GM21737 (cell line): Measurements from ENCODE around the gene EFHD2.
"Not testable (repeated sequence)": the region's sequence is repeated elsewhere in the genome, so short reads cannot be mapped to it uniquely, and the experiment has no call there.

Experiments used
- ATAC-seq: cut with Tn5 transposase; IDR thresholded peaks from one replicate; pipeline ENCODE4 v1.9.1; 2021; ENCODE audit warnings: mild to moderate bottlenecking, moderate library complexity; ENCODE audit not compliant: unreplicated experiment

The EFHD2 gene

DNA sequence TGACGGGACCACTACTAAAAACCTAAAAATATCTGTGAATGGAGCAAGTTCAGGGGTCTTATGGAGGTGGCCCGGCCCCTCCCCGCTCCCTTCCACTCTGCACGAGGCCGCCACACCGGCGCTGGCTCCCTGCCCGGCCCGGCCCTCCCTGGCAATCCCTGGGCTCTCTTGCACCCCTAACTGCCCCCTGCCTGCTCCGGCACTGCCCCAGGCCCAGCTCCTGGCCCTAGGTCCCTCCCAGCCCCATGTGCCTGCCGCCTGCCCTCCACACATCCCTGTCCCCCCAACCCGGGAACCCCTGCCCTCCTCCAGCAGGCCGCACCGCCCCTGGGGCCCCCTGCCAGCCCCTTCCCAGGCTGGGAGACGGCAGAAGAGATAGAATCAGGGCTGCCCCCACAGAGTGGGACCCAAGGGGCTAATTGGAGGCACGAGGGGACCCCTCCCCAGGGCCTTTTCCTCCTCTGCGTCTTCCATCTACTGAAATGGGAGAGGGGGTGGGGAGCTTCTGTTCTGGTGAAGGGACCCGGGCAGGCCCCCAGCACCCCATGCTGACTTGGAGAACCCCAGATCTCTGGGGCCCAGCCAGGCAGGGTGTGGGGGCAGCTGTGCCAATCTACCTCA, 19.2 kb downstream of the EFHD2 start:
- no peak for ATAC-seq

- ATAC-seq: no peak
These were observed 20.0 kb downstream of the EFHD2 start for GRCh38 chr1:15429701-15430149.

GRCh38 chr1:15430787-15431570, 21.3 kb downstream of the EFHD2 start:
- no peak for ATAC-seq

- ATAC-seq: no peak
These were observed 21.9 kb downstream of the EFHD2 start for GRCh38 chr1:15431571-15431948.

- no peak for ATAC-seq
These were observed 22.6 kb downstream of the EFHD2 start for GRCh38 chr1:15432324-15432723.

DNA sequence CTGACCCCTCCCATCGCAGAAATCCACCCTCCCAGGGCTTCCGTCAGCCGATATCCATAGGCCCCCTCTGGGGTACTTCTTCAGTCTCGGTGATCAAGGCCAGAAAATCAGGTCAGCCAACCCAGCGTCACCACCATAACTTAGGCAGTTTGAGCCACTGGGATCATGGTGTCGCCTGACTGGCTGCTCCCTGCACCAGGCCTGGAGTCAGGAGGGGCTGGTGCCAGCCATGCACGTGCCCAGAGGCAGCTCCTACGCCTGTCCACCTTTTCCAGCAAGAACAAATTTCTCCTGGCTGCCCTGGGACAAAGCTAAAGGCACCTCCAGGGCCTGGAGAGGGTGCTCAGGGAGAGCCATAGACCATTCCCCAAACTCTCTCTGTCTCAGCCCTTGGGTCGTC, 23.8 kb downstream of the EFHD2 start:
- ATAC-seq: no peak

DNA sequence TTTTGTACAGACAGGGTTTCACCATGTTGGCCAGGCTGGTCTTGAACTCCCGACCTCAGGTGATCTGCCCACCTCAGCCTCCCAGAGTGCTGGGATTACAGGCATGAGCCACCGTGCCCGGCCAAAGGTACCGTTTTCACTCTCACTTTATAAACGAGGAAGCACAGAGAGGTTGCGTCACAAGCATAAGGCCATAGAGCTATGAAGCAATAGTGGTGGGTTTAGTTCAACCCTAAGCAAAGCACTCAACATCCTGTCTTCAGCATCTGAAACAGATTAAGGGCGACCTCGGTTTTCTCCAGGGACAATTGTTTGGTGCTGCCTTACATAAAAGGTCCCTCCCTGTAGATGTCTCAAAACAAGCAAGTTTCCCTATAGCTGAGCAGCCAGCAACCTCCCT, 25.1 kb downstream of the EFHD2 start:
- not testable (repeated sequence) for ATAC-seq

GRCh38 chr1:15435239-15436077, 25.8 kb downstream of the EFHD2 start:
- no peak for ATAC-seq

- no peak for ATAC-seq
These were observed 27.3 kb downstream of the EFHD2 start for GRCh38 chr1:15436881-15437442.

DNA sequence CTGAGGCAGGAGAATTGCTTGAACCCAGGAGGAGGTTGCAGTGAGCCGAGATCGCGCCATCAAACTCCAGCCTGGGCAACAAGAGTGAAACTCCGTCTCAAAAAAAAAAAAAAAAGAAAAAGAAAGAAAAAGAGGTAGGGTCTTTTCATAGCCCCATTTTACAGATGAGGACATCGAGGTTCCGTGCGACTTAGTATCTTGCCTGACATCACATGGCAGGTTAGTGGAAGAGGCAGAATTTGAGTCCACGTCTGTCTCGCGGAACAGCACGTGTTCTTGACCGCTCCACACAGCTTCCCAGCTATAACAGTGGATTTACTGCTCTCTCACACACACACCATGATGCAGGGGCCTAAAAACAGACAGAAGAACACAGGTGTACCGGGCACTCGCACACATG, 29.6 kb downstream of the EFHD2 start:
- ATAC-seq: no peak

- no peak for ATAC-seq
These were observed 30.7 kb downstream of the EFHD2 start for GRCh38 chr1:15440357-15440756.

DNA sequence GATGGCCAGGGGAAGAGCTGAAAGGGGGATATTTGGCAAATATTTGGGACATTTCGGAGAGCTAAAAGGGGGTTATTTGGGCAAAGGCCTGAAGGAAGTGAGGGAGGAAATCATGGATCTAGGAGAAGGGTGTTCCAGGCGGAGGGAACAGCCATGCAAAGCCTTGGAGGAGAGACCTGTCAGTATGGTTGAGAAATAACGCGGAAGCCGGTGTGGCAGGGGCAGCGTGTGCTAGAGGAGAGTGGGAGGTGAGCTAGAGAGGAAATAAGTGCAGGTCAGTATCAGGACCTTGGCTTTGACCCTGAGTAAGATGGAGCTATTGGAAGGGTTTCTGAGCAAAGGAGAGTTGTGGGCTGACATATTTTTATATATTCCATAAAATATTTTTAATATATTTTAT, 31.6 kb downstream of the EFHD2 start:
- ATAC-seq: no peak

GRCh38 chr1:15442119-15442518, 32.4 kb downstream of the EFHD2 start:
- ATAC-seq: no peak

DNA sequence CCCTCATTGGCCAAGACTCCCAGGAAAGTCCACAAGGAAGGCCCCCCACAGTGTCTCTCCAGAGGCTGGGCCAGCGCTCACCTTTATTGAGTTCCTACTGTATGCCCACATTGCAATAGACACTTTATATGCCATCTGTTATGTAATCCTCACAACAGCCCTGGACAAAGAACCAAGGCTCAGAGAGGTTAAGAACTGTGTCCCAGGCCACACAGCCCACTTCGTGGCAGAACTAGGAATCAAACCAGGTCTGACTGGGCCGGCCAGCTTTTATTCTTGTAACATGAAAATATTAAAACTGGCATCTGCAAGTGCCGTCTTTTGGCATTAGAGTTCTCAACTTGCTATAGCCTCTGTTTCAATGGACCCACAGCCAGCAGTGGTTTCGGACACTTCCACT, 33.1 kb downstream of the EFHD2 start:
- ATAC-seq: no peak

DNA sequence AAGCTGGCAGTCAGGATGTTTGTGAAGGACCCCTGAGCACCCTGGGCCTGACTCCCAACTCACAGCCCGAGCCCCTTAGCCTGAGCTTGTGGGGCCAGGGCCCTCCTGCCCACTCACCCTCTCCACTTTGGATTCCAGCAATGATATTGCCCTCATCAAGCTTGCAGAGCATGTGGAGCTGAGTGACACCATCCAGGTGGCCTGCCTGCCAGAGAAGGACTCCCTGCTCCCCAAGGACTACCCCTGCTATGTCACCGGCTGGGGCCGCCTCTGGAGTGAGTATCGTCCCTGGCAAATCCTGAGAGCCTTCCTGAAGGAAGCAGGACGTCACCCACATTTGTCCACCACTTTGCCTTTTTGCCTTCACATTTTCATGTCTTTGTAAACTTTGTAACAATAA, 33.6 kb downstream of the EFHD2 start:
- ATAC-seq: no peak

- ATAC-seq: no peak
These were observed 35.0 kb downstream of the EFHD2 start for GRCh38 chr1:15444468-15445389.

GRCh38 chr1:15445390-15446122, 35.9 kb downstream of the EFHD2 start:
- no peak for ATAC-seq

DNA sequence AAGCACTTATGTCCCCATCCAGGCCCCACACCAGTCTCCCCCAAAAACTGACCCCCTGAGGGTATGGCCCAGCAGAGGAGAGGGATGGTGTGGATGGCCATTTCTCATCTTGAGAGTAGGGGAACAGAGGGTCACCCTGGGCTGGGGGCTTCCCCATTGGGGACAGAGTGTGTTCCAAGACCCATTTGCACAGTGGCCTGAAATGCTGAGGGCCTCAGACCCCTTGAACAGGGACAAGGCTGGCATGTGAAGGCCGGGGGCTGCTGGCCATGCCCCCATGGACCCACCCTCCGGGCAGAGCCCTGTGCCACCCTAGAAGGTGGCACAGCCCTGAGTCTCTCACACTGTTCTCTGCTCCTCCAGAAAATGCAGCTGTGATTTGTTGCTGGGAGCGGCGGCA, 36.5 kb downstream of the EFHD2 start:
- no peak for ATAC-seq

DNA sequence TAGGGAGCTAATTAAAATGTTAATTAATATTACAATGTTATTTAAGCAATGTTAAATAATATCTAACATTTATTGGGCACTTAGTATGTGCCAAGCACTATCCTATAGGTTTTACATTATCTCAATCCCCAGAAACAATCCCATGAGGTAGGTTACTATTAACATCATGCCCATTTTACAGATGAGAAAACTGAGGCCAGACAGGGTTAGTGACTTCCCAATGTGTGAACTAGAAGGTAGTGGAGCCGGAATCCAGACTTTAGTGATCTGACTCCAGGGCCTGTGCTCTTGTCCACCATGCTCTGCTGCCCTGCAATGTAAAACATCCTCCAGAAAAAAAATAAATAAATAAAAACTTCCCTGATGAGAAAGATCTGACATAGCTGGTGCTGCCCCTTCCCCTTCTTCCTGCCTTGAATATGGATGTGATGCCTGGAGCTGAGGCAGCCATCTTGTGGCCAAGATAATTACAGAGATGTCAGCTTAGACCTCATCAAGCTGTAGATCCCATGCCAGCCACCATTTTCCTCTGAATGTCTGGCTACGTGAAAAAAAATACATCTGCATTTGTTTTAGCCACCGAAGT, 39.3 kb downstream of the EFHD2 start:
- ATAC-seq: no peak
